RCC 7860 (cell line): ENCODE results near the gene C10orf62.

Experiments
- DNase-seq: peaks from one replicate; pipeline ENCODE4 v3.0.0-alpha.2; 2015; ENCODE audit warnings: low spot score
- FAIRE-seq: peaks from 2 replicates; lab custom pipeline; 2012; peaks lifted over from hg19 to GRCh38; lab: Jason Lieb, UNC

The C10orf62 gene

DNA sequence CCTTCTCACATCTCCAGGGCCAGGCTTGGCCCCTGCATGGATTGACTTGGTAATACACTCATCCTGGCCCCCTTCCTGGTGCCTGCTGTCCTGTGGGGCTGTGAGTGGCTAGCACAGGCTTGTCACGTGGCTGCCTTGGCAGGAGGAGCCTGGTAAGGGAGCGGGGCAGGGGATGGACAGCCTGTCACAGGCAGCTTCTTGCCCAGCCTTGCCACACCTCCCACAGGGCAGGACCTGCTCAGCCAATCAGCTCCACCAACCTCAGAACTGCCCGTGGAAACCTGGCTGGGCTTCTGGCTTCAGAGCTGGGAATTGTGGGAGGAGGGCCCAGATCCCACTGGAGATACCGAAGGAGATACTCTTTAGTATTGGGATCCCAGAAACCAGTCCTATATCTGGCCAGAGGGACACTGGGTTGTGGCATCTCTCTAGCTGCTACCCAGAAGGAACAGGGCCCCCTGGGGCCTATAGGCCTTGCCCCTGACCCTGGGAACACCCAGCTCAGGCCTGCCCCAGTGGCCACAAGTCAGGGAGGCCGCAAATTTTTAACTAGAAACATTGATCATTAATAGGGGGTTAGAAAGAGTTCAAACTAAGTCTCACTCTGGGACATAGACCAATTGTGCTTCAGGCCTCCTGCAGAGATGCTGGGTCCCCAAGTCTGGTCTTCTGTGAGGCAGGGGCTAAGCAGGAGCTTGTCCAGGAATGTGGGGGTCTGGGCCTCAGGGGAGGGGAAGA, 5.3 kb upstream of the C10orf62 start, which contains the start of gene HOGA1:
Gene HOGA1, plus strand, starts transcription at position 330 of the 738 bp plus-strand sequence. Its CDS starts 315 bp downstream, at position 645.
- DNase-seq: peak; percentile 96
- peak; percentile 95 for FAIRE-seq

GRCh38 chr10:97584798-97585438, 4.6 kb upstream of the C10orf62 start:
- DNase-seq: no peak
- no peak for FAIRE-seq

DNA sequence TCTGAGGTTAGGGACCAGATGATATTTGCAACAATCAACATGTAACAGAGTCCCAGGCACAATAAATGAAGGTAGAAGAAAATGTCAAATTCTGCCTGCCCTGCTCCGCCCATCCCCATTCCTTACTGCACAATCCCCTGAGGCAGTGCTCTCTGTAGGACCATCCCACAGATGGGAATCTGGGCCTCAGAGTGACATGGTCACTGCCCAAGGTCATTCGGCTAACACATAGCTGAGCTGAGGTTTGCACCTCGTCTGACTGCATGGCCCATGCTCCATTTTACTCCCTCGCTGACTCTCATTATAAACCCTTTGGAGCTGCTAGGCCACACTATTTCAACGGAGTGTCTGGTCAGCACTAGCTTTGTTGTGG, 4.1 kb upstream of the C10orf62 start:
- FAIRE-seq (no peak), DNase-seq (no peak)

DNA sequence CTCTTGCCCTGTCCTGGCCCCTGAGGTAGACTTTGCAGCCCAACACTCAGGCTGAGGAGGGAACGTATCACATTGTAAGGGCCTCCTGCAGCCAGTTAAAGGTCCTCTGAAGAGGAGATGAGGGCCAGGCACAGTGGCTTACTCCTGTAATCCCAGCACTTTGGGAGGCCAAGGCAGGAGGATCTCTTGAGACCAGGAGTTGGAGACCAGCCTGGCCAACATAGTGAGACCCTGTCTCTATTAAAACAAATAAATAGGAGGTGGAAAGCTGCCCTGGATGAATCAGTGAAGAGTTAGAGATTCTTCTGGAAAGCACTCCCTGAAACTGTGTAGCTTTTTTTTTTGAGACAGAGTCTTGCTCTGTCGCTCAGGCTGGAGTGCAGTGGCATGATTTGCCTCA, 2.3 kb upstream of the C10orf62 start:
- DNase-seq (no peak), FAIRE-seq (no peak)

DNA sequence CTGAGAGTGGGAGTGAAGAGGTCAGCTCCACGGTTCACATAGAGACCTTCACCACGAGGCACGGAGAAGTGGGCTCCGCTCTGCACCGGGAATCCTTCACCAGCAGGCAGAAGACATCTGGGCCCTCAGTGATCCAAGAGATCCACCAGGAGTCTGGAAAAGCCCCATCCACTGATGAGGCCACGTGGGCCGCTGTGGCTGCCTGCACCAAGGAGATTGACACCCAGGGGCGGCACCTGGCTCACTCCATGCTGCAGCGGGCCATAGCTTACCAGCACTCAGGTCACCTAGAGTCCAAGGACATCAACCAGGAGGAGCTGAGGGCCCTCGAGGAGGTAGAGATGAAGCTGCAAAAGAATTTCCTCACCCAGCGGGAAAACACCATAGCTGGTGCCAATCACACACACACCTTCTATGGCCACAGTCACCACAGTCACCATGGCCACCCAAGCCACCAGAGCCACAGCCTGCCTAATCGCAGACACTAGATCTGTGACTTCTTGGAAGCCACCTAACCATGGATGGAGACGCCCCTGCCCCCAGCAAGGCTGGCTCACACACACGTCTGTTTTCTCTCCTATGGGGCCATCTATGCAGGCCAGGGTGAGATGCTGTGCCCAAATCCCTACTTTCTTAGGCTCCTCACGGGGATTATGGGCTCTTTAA, 694 bp downstream of the C10orf62 start:
- no peak for FAIRE-seq
- DNase-seq: no peak

DNA sequence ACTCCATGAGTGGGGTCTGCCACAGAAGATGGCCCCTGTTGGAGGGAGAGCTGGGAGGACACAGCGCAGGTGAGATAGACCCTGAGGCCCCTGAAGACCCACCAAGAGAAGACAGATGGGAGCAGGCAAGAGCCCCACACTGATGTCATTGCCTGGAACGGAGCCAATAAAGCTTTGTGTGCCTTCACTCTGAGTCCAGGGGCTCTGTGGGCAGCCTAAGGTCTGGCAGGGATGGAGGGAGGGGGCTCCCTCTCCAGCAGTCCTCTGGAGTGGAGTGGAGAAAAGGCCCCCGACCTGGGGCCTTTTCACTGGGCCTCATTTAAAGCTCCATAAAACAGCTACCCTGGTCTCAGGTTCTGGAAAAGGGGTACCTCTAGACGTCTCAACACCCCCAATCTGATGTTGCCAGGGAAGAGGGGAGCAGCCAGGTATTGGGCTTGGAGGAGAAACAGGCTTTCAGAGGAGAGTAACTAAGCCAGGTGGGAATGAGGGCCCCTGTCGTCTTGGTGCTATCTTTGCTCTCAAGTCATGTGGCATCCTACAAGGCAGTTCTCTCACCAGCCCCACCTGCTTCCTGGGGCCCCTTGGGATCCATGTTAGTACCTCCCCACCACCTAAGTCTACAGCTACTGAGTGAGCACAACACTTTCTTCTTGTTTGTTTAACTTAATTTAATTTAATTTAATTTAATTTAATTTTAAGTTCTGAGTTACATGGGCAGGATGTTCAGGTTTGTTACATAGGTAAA, 1.4 kb downstream of the C10orf62 start:
- FAIRE-seq: no peak
- no peak for DNase-seq

DNA sequence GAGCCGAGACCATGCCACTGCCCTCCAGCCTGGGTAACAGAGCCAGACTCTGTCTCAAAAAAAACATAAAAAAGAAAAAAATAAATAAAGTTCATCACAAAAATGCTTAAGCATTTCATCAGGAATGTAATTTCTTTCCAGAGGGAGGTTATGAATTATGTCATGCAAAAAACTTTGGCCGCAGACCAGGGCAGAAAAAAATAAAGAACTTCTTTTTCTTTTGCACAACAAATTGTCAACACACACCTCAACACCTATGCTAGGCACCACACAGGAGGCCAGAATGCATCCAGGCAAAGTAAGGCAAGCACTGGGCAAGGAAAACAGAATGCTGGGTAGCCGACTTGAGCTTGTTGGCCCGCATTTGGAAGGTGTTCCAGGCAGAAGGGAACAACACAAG, 3.9 kb downstream of the C10orf62 start:
- DNase-seq: no peak
- FAIRE-seq: no peak

- FAIRE-seq: peak; percentile 94
- peak; percentile 95 for DNase-seq
Measured at GRCh38 chr10:97596101-97597082, 6.9 kb downstream of the C10orf62 start.

DNA sequence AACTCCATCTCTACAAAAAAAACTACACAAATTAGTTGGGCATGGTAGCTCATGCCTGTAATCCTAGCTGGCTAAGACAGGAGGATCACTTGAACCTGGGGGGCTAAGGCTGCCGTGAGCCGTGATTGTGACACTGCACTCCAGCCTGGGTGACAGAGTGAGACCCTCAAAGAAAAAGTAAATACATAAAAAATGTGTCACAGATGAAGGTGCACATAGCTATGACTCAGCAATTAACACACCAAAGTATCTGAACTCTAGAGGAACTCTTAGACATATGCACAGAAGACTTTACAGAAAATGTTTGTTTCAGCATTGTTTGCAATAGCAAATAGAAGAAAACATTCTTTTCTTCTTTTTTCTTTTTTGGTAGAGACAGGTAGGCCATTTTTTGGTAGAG, 8.3 kb downstream of the C10orf62 start:
- FAIRE-seq (peak; percentile 29), DNase-seq (peak; percentile 41)

DNA sequence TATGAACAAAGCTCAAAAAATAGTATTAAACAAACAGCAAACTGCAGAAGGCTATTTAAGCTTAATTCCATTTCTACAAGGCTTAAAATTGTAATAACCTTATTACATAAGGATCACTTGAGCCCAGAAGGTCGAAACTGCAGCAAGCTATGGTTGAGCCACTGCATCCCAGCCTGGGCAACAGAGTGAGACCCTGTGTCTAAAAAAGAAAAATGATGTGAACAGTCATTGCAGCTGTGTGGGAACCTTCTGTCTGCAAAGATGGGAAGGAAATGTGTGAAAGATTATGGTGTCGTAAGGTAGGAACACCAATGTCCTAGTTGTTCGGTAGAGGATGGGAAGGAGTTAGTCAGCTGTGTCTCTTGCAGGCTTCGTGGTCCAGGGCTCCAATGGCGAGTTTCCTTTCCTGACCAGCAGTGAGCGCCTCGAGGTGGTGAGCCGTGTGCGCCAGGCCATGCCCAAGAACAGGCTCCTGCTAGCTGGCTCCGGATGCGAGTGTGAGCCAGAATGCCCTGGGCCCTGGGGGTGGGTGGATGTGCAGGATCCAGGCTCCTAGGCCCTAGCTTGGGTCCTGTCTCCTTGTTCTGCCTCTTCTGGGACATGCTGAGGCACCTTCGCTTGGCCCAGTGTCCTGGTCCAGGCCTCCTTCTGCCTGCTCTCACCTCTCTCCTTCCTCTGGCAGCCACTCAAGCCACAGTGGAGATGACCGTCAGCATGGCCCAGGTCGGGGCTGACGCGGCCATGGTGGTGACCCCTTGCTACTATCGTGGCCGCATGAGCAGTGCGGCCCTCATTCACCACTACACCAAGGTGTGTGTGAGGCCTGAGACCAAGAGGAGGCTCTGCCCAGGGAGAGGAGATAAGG, 9.1 kb downstream of the C10orf62 start:
- peak; percentile 14 for DNase-seq
- no peak for FAIRE-seq

GRCh38 chr10:97599272-97599619, 9.7 kb downstream of the C10orf62 start:
- DNase-seq (no peak), FAIRE-seq (no peak)

GRCh38 chr10:97600616-97601015, 11.1 kb downstream of the C10orf62 start:
- no peak for DNase-seq
- FAIRE-seq: no peak

- DNase-seq: no peak
- no peak for FAIRE-seq
Measured at GRCh38 chr10:97601268-97602215, 12.0 kb downstream of the C10orf62 start.

DNA sequence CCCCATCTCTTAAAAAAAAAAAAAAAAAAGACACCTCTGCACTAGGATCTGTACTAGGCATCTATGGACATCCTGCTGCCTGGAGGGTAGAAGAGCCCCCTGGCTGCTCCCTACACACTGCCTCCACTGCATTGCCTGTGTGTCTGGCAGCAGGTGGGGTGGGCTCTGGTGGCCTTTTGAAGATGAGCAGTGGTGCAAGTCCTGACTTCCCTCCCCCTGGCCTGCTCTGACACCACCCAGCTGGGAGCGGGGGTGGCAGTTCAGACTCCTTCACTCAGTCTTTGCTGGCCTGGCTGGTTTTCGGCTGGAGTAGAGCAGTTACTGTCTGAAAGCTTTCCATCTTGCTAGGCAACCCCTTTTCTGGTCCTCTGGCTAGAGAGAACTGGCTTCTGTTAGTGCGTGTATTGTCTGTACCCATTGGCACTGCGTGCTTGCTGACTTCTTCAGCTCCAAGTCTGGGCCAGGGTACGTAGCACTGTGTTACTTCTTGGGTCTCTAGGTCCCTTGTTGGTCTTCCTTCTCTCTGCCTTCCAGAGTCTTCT, 17.6 kb downstream of the C10orf62 start:
- DNase-seq (no peak), FAIRE-seq (no peak)

GRCh38 chr10:97608991-97609561, 19.6 kb downstream of the C10orf62 start:
- no peak for FAIRE-seq
- no peak for DNase-seq

DNA sequence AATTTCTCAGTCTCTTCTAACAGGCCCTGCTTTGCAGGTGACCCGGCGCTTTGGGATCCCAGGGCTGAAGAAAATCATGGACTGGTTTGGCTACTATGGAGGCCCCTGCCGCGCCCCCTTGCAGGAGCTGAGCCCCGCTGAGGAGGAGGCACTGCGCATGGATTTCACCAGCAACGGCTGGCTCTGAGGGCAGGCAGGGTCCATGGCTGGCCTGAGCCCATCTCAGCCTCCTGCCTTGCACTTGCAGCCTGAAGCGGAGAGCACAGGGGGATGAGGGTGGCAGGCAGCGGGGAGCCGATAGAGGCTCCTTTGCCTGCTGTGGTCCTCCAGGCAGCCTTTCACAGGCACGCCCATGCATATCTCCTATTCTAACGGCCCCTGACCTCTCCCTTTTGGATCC, 22.0 kb downstream of the C10orf62 start:
- FAIRE-seq (no peak), DNase-seq (no peak)

GRCh38 chr10:97612386-97612785, 22.9 kb downstream of the C10orf62 start:
- FAIRE-seq: peak; percentile 61
- peak; percentile 72 for DNase-seq
